ENCODE results near the gene FRMD4A.

DNA sequence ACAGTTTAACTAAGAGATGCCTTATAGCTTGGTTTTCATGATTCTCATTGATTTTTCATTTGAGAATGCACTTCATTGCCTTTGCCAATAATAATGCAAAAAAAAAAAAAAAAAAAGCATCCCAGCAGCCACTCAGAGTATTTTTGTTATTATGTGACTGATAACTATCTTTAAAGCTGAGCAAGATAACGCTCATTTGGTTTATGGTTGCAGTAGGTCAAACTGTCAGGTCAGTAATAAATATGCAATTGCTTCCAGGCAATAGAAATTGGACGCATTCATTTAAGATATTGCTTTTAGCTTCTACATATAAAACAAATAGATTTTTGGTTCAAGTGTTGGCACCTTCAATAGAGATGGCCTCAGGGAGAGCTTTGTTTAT, 528.8 kb downstream of the FRMD4A start:
- TF ChIP-seq POLR2AphosphoS5 (IDR thresholded peaks at IDR 0.05; ENCODE audit: low read depth, low read length) (no peak), POLR2A (IDR thresholded peaks at IDR 0.05; ENCODE audit: low read depth, low read length) (no peak), TAF1 (IDR thresholded peaks at IDR 0.05; ENCODE audit: low read depth, low read length) (no peak)
